NT2/D1 (cell line): ENCODE data around the gene CTPS2.
A peak's percentile ranks its signal among the peaks of the same experiment; 100 is the strongest.
"Not testable (repeated sequence)": the region's sequence is repeated elsewhere in the genome, so short reads cannot be mapped to it uniquely, and the experiment has no call there.

Source experiments
- DNase-seq: peaks from one replicate; pipeline ENCODE4 v3.0.0-alpha.2; 2011; ENCODE audit warnings: low read depth, low spot score
- H3K27me3 ChIP-seq: 2 replicates; pipeline ENCODE4 v1.6.0; 2011; ENCODE audit warnings: mild to moderate bottlenecking; ENCODE audit not compliant: insufficient read length, insufficient read depth
- H3K36me3 ChIP-seq: 2 replicates; pipeline ENCODE4 v1.6.1; 2011; ENCODE audit warnings: mild to moderate bottlenecking, low read length, mixed read lengths; ENCODE audit not compliant: insufficient read depth, insufficient read length
- H3K4me1 ChIP-seq: 2 replicates; pipeline ENCODE4 v1.5.1; 2011; ENCODE audit not compliant: insufficient read depth, insufficient read length
- H3K4me3 ChIP-seq: 2 replicates; pipeline ENCODE4 v1.5.1; 2011; ENCODE audit warnings: low read depth; ENCODE audit not compliant: insufficient read length
- H3K9ac ChIP-seq: 2 replicates; pipeline ENCODE4 v1.6.0; 2011; ENCODE audit warnings: low read depth; ENCODE audit not compliant: insufficient read length
- H3K9me3 ChIP-seq: 2 replicates; pipeline ENCODE4 v1.5.1; 2011; ENCODE audit warnings: mild to moderate bottlenecking, low read length; ENCODE audit not compliant: insufficient read depth
- SUZ12 ChIP-seq: IDR thresholded peaks from 2 replicates; pipeline ENCODE4 v1.6.1; 2011; ENCODE audit not compliant: insufficient read length, insufficient read depth; ENCODE audit errors: extremely low read depth
- YY1 ChIP-seq: IDR thresholded peaks from 2 replicates; pipeline ENCODE4 v1.6.1; 2011; ENCODE audit not compliant: insufficient read length, insufficient read depth
- ZNF274 ChIP-seq: IDR thresholded peaks from 2 replicates; pipeline ENCODE4 v1.6.1; 2011; ENCODE audit warnings: mild to moderate bottlenecking, low read depth, low read length

The CTPS2 gene

GRCh38 chrX:16635596-16635995 is 76.9 kb downstream of the CTPS2 start:
- Histone ChIP-seq H3K4me3 (no peak overlapping the region), H3K9me3 (no peaks in the 10 kb centered on the region), H3K36me3 (peaks cover 5% of the 10 kb centered on the region), H3K4me1 (no peaks in the 10 kb centered on the region), H3K9ac (no peak overlapping the region), H3K27me3 (no peaks in the 10 kb centered on the region)
- no peak for DNase-seq
- TF ChIP-seq SUZ12 = no peak
- no peak for TF ChIP-seq ZNF274
- no peak for TF ChIP-seq YY1

GRCh38 chrX:16635040-16635439 is 77.4 kb downstream of the CTPS2 start:
- TF ChIP-seq ZNF274 (no peak), SUZ12 (no peak), YY1 (no peak)
- DNase-seq = no peak
- H3K4me3 ChIP-seq = no peak overlapping the region
- no peaks in the 10 kb centered on the region for H3K9me3 ChIP-seq
- H3K9ac ChIP-seq = no peak overlapping the region
- H3K4me1 ChIP-seq = no peaks in the 10 kb centered on the region
- H3K27me3 ChIP-seq = no peaks in the 10 kb centered on the region
- H3K36me3 ChIP-seq = peaks cover 5% of the 10 kb centered on the region

GRCh38 chrX:16633754-16634153 is 78.7 kb downstream of the CTPS2 start:
- no peaks in the 10 kb centered on the region for H3K9me3 ChIP-seq
- H3K36me3 ChIP-seq = peaks cover 3% of the 10 kb centered on the region
- DNase-seq = no peak
- peaks cover 2% of the 10 kb centered on the region for H3K4me1 ChIP-seq
- TF ChIP-seq SUZ12 (no peak), ZNF274 (no peak), YY1 (no peak)
- no peaks in the 10 kb centered on the region for H3K27me3 ChIP-seq
- H3K4me3 ChIP-seq = no peak overlapping the region
- H3K9ac ChIP-seq = no peak overlapping the region

- no peak for TF ChIP-seq ZNF274
- no peak for TF ChIP-seq YY1
- TF ChIP-seq SUZ12 = no peak
- no peaks in the 10 kb centered on the region for H3K9me3 ChIP-seq
- no peak overlapping the region for H3K9ac ChIP-seq
- DNase-seq = no peak
- no peaks in the 10 kb centered on the region for H3K27me3 ChIP-seq
- peaks cover 6% of the 10 kb centered on the region for H3K4me1 ChIP-seq
- no peaks in the 10 kb centered on the region for H3K36me3 ChIP-seq
- no peak overlapping the region for H3K4me3 ChIP-seq
Observed at GRCh38 chrX:16629909-16630308, 82.6 kb downstream of the CTPS2 start.

- Histone ChIP-seq H3K9me3 (no peaks in the 10 kb centered on the region), H3K4me1 (peaks cover 6% of the 10 kb centered on the region), H3K36me3 (no peaks in the 10 kb centered on the region), H3K4me3 (no peak overlapping the region), H3K9ac (no peak overlapping the region), H3K27me3 (no peaks in the 10 kb centered on the region)
- DNase-seq = peak; percentile 71
- TF ChIP-seq YY1 (no peak), SUZ12 (no peak), ZNF274 (no peak)
Observed at GRCh38 chrX:16628946-16629595, 83.4 kb downstream of the CTPS2 start.

GRCh38 chrX:16628511-16628910 is 84.0 kb downstream of the CTPS2 start:
- H3K9ac ChIP-seq, H3K36me3 ChIP-seq, H3K27me3 ChIP-seq, H3K4me3 ChIP-seq, H3K9me3 ChIP-seq, DNase-seq, H3K4me1 ChIP-seq: not testable (repeated sequence)

GRCh38 chrX:16619024-16619423 is 93.4 kb downstream of the CTPS2 start:
- DNase-seq = no peak
- Histone ChIP-seq H3K36me3 (peaks cover 34% of the 10 kb centered on the region), H3K9me3 (no peaks in the 10 kb centered on the region), H3K4me1 (no peaks in the 10 kb centered on the region), H3K27me3 (no peaks in the 10 kb centered on the region), H3K4me3 (no peak overlapping the region), H3K9ac (no peak overlapping the region)
- no peak for TF ChIP-seq SUZ12
- TF ChIP-seq YY1 = no peak
- no peak for TF ChIP-seq ZNF274

GRCh38 chrX:16618422-16618821 is 94.0 kb downstream of the CTPS2 start:
- TF ChIP-seq SUZ12 = no peak
- TF ChIP-seq ZNF274 = no peak
- no peak for TF ChIP-seq YY1
- Histone ChIP-seq H3K9ac (no peak overlapping the region), H3K36me3 (peaks cover 38% of the 10 kb centered on the region), H3K4me1 (no peaks in the 10 kb centered on the region), H3K9me3 (no peaks in the 10 kb centered on the region), H3K4me3 (no peak overlapping the region), H3K27me3 (no peaks in the 10 kb centered on the region)
- DNase-seq = no peak
